ENCODE results near the gene FTO. TPM values are rescaled to one million over a fixed set of nuclear protein-coding genes. Genes with fewer than 3 reads are reported as not detected.

The FTO gene
- polyA plus RNA-seq, 1 donor from 2014 or later = 80.1 TPM

GRCh38 chr16:53744449-53744848, 40.5 kb downstream of the FTO start:
- H3K79me2 ChIP-seq (replicated peaks; ENCODE audit: insufficient read depth, low read length) = peaks cover 11% of the 10 kb centered on the region
- no peaks in the 10 kb centered on the region for H4K20me1 ChIP-seq (ENCODE audit: insufficient read depth)
- H3K9me3 ChIP-seq (ENCODE audit: low read length) = peaks cover 6% of the 10 kb centered on the region

GRCh38 chr16:53745086-53745485, 41.1 kb downstream of the FTO start:
- H4K20me1 ChIP-seq (ENCODE audit: insufficient read depth) = no peaks in the 10 kb centered on the region
- no peak overlapping the region for H3K27ac ChIP-seq (ENCODE audit: low read length)
- TF ChIP-seq CTCF (IDR thresholded peaks at IDR 0.05; ENCODE audit: poor library complexity, severe bottlenecking) = no peak
- TF ChIP-seq MXI1 (conservative IDR thresholded peaks at IDR 0.05; ENCODE audit: poor library complexity, severe bottlenecking) = no peak
- TF ChIP-seq RAD21 (conservative IDR thresholded peaks at IDR 0.05) = no peak
- no peak for TF ChIP-seq EP300 (conservative IDR thresholded peaks at IDR 0.05; ENCODE audit: poor library complexity, severe bottlenecking)
- no peak for TF ChIP-seq SMC3 (conservative IDR thresholded peaks at IDR 0.05; ENCODE audit: poor library complexity)
- TF ChIP-seq TAF1 (IDR thresholded peaks at IDR 0.05; ENCODE audit: low read depth) = no peak
- TF ChIP-seq REST (IDR thresholded peaks at IDR 0.05; ENCODE audit: borderline replicate concordance) = no peak
- no peak for TF ChIP-seq POLR2AphosphoS5 (IDR thresholded peaks at IDR 0.05)
- no peak for TF ChIP-seq EZH2 (IDR thresholded peaks at IDR 0.05; ENCODE audit: borderline replicate concordance, insufficient read depth, low read length, poor library complexity, severe bottlenecking)
- H3K9me3 ChIP-seq (ENCODE audit: low read length) = peaks cover 6% of the 10 kb centered on the region
- no peaks in the 10 kb centered on the region for H3K36me3 ChIP-seq (ENCODE audit: insufficient read depth, low read length)
- H3K4me2 ChIP-seq (ENCODE audit: low read length) = peak overlapping the region; percentile 12
- no peaks in the 10 kb centered on the region for H3K9me2 ChIP-seq (ENCODE audit: insufficient read depth, low read length)
- H2AFZ ChIP-seq (ENCODE audit: low read depth, low read length) = no peak overlapping the region
- peaks cover 11% of the 10 kb centered on the region for H3K79me2 ChIP-seq (replicated peaks; ENCODE audit: insufficient read depth, low read length)
- H3K4me3 ChIP-seq (ENCODE audit: low read length) = peak overlapping the region; percentile 19
- H3K9ac ChIP-seq (ENCODE audit: low read length) = no peak overlapping the region
- no peaks in the 10 kb centered on the region for H3K27me3 ChIP-seq (ENCODE audit: insufficient read depth, low read depth, low read length)
- H3F3A ChIP-seq (ENCODE audit: insufficient read depth, low read length, poor library complexity, severe bottlenecking) = no peaks in the 10 kb centered on the region

More at GRCh38 chr16:53744449-53744848, 40.5 kb downstream of the FTO start:
- H3K27ac ChIP-seq (ENCODE audit: low read length) = peak overlapping the region; percentile 11
- H3K9ac ChIP-seq (ENCODE audit: low read length) = no peak overlapping the region
- TF ChIP-seq RAD21 (conservative IDR thresholded peaks at IDR 0.05) (no peak), EP300 (conservative IDR thresholded peaks at IDR 0.05; ENCODE audit: poor library complexity, severe bottlenecking) (peak; percentile 23)
- H2AFZ ChIP-seq (ENCODE audit: low read depth, low read length) = no peak overlapping the region
- no peaks in the 10 kb centered on the region for H3F3A ChIP-seq (ENCODE audit: insufficient read depth, low read length, poor library complexity, severe bottlenecking)
- H3K4me3 ChIP-seq (ENCODE audit: low read length) = peak overlapping the region; percentile 19
- H3K4me2 ChIP-seq (ENCODE audit: low read length) = peak overlapping the region; percentile 30
- H3K9me2 ChIP-seq (ENCODE audit: insufficient read depth, low read length) = no peaks in the 10 kb centered on the region
- no peaks in the 10 kb centered on the region for H3K36me3 ChIP-seq (ENCODE audit: insufficient read depth, low read length)
- H3K27me3 ChIP-seq (ENCODE audit: insufficient read depth, low read depth, low read length) = no peaks in the 10 kb centered on the region

All from neural cell (in vitro differentiated cells).